Globus pallidus (tissue), 1 donor: ENCODE data around the gene ATOH8.

Source experiments
- DNase-seq: peaks from one replicate; pipeline ENCODE4 v3.0.0-alpha.2; 2015; ENCODE audit warnings: low spot score

ATOH8 gene

DNA sequence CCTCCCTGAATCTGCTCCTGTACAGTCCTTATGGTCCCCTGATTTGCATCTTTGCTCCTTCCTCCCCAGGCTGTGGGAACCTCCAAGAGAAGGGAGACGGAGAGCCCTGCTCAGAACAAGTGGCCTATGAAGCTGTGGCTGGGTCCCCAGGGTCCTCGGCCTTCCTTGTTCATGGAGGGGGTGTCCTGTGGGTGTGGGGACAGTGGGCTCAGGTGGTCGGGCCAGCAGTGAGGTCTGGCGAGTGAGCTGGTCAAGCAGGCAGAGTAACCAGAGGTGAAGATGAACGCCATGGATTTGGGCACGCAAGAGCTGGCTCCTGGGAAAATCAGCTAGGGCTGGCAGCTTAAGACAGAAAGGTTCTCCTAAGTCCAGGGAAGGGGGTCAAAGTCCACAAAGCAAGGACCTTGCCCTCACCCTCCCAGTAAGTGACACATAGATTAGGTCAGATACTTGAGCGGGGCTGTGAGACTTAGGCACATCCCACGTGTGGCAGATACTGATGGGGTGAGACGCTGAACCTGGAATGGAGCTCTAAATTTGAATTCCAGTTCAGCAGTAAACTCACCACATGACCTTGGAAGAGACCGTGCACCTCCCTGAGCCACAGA is 34.8 kb upstream of the ATOH8 start:
- DNase-seq, result no peak

GRCh38 chr2:85719609-85720240 is 34.1 kb upstream of the ATOH8 start:
- DNase-seq, result no peak

DNA sequence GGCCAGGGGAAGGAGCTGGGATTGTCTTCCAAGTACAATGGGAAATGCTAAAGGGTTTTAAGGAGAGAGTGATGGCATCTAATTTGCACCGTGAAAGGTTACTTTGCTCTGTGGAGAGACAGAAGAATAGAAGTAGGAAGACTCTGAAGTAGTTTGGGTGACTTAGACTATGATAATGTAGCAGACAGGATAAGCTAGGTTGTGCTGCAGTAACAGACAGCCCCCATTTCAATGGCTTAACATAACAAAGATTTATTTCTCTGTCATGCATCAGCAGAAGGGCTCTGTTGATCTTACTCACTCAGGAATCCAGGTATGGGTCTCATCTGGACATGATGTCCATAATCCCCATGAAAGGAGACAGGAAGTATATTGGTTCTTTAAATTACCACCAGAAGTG is 33.3 kb upstream of the ATOH8 start:
- DNase-seq, result no peak

GRCh38 chr2:85721641-85722040 is 32.1 kb upstream of the ATOH8 start:
- DNase-seq, result no peak

- DNase-seq, result no peak
Measured at GRCh38 chr2:85722519-85722918, 31.3 kb upstream of the ATOH8 start.

GRCh38 chr2:85723707-85724360 is 30.0 kb upstream of the ATOH8 start:
- DNase-seq, result no peak

DNA sequence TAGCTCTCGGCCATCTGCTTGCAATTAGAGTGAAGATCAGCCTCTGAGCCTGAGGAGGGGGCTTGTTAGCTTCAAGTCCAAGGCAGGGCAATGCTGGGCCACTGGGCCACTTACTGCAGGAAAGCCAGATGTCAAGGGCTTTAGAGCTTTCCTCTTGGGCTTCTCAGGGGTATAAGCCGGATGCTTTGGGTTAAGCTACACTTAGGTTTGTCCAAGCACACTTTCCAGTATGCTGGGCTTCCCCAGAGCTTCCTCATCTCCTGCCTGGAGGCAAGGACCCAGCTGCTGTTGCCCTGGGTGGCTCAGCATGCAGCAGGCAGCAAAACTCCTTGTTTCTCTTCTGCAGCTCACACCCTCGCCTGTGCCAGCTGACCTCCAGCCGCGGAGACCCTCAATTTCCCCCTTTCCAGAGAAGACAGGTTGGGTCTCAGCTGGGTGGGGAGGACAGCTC is 29.0 kb upstream of the ATOH8 start:
- DNase-seq, result no peak

GRCh38 chr2:85725451-85725850 is 28.3 kb upstream of the ATOH8 start:
- no peak for DNase-seq

GRCh38 chr2:85727798-85728197 is 26.0 kb upstream of the ATOH8 start:
- no peak for DNase-seq

DNA sequence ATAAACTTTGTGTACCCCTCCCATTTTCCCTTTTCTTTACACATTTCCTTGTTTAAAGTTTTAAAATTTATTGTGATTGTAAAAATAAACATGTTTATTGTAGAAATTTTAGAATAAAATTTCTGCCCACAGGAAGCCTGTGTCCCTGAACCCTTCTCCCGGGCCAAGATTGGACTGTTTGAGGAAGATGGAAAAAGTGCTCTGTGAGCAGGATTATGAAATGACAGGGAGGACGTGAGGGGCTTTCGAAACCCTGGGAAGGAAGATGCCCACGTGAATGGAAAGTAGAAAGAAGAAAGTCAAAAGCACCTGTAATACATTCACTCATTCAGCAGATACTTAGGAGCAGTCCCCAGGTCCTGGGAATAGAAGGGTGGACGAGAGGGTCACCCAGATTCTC is 25.4 kb upstream of the ATOH8 start:
- no peak for DNase-seq

DNA sequence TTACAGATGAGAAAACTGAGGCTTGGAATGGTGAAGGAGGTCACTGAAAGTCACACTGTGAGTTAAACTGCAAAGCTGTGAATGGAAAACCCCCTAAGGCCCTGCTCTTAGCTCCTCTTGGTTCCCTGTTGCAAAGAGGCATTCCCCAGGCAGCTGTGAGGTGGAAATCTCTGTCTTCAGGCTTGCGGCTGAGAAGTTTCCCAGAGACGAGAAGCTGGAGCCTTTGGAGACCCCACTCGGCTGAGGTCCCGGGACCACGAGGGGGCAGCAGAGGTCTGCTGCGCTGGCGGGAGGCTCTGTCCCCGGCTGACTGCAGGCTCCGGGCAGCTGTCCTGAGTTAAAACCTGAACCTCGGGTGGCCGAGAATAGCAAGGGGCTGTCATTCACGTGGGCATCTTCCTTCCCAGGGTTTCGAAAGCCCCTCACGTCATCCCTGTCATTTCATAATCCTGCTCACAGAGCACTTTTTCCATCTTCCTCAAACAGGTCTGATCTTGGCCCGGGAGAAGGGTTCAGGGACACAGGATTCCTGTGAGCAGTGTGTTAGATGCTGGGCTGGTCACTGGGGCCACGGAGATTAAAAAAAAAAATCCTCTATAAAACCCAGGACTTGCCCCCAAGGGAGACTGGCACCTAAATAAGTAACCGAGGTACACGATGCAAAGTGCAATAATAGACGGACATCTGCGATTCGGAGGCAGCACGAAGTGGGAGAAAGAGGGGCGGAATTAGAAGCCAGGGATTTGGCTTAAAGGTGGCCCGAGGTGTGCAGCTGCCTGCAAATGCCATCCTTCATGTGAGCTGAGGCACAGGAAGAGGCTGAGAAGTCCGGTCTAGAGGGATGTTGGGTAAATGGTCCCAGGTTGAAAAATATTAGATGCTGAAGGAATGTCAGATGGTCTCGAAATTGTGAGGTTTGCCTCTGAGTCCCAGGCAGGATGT is 24.6 kb upstream of the ATOH8 start:
- peak; percentile 85 for DNase-seq

- no peak for DNase-seq
Measured at GRCh38 chr2:85729825-85730510, 23.8 kb upstream of the ATOH8 start.

- no peak for DNase-seq
Measured at GRCh38 chr2:85730686-85731230, 23.0 kb upstream of the ATOH8 start.

DNA sequence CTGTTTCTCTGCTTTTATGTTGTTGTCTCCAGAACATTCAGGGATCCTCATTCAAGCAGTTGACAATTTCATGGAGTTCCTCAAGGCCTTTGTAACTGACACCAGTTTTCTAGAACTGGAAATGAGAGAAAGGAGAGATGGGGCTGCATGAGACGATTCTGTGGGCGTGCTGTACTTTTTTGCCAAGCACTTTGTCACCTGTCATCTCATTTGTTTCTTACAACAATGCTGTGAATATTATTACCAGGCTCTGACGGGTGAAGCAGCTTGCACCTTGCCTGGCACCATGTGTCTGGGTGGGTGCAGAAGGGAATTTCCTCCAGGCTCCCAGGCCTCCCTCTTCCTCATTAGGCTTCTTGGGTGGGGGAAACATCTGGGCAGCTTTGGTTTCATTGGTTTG is 22.2 kb upstream of the ATOH8 start:
- no peak for DNase-seq

- DNase-seq, result no peak
Measured at GRCh38 chr2:85732467-85733120, 21.2 kb upstream of the ATOH8 start.

- no peak for DNase-seq
Measured at GRCh38 chr2:85733121-85733960, 20.4 kb upstream of the ATOH8 start.

DNA sequence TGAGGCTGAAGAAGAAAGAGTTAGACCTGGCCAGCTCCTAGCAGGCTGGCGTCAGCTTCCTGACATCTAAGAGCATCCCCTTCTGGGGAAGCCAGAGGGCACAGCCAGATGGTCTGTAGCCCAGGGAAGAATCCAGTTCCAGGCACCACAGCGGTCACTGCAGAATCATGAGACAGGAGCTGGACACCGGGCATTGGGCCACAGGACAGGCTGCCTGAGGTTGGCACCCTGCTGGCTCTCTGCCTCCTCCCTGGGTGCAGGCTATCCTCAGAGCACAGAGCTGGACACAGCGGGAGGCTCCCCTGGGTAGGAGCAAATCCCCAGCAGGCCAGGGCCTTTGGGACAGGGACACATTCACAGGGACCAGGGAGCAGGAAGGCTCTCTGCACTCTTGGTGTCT is 19.8 kb upstream of the ATOH8 start:
- peak; percentile 64 for DNase-seq

DNA sequence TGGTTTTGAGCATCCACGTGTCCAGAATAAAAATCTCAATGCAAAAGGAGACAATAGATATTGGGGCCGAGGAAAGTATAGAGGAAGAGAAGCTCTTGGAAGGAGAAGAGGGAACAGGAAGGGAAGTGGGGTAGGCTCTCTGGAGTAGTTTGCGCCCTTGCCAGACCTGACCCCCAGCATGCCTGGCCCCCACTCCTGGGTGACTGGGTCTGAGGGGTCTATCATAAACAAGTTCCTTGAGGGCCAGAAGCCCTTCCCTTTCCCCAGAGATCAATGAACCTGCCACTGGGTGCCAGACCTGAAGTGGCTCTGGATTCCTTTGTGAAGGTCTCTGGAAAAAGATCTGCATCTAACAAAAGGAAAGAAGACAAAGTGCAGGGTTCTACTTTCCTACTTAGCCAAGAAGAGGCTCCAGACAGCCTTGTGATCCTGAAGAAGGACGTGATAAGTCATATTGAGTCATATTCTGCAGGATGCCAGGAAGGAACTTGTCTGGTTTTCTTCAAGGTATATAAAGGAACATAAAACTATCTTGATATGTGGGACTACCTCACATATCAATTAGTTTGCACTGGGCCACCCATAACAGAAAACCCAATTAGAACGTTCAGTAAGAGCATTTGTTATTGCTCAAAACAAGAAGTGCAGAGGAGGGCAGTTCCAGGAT is 18.7 kb upstream of the ATOH8 start:
- no peak for DNase-seq

GRCh38 chr2:85735691-85736090 is 18.1 kb upstream of the ATOH8 start:
- no peak for DNase-seq
